Activated CD4-positive, alpha-beta T cell treated with anti-CD3 and anti-CD28 coated beads, Interleukin-2, amount 10 ng/mL, durations not matched to agents 24 days and 14 days (primary cell): ENCODE measurements around the gene NSMCE1. TPM values are rescaled to one million over a fixed set of nuclear protein-coding genes. Genes with fewer than 3 reads are reported as not detected.

Source experiments
- DNase-seq: peaks from one replicate; pipeline ENCODE4 v3.0.0; 2022
- H3K27ac Mint-ChIP-seq: one replicate; pipeline ENCODE4 v1.8.0; 2022; ENCODE audit warnings: mild to moderate bottlenecking, mixed read lengths
- H3K27me3 Mint-ChIP-seq: one replicate; pipeline ENCODE4 v1.8.0; 2022; ENCODE audit warnings: mixed read lengths
- H3K36me3 Mint-ChIP-seq: one replicate; pipeline ENCODE4 v1.8.0; 2022; ENCODE audit warnings: low read depth, mild to moderate bottlenecking, mixed read lengths
- H3K4me1 Mint-ChIP-seq: one replicate; pipeline ENCODE4 v1.8.0; 2021; ENCODE audit warnings: mixed read lengths
- H3K4me3 Mint-ChIP-seq: one replicate; pipeline ENCODE4 v1.8.0; 2022; ENCODE audit warnings: mild to moderate bottlenecking, moderate library complexity, mixed read lengths
- H3K9me3 Mint-ChIP-seq: one replicate; pipeline ENCODE4 v1.8.0; 2021; ENCODE audit warnings: mixed read lengths
- intact Hi-C: fragments of 100-400 bp; cut with micrococcal nuclease; formaldehyde crosslinking; loops from one replicate; pipeline ENCODE4 v1.15.1; 2023
- total RNA-seq: library from RNA; stranded (reverse); gene quantifications from 2 replicates; pipeline ENCODE4 v1.2.3, GENCODE V29; 2022

The NSMCE1 gene
- total RNA-seq, 1 donor from 2014 or later: 149 TPM

DNA sequence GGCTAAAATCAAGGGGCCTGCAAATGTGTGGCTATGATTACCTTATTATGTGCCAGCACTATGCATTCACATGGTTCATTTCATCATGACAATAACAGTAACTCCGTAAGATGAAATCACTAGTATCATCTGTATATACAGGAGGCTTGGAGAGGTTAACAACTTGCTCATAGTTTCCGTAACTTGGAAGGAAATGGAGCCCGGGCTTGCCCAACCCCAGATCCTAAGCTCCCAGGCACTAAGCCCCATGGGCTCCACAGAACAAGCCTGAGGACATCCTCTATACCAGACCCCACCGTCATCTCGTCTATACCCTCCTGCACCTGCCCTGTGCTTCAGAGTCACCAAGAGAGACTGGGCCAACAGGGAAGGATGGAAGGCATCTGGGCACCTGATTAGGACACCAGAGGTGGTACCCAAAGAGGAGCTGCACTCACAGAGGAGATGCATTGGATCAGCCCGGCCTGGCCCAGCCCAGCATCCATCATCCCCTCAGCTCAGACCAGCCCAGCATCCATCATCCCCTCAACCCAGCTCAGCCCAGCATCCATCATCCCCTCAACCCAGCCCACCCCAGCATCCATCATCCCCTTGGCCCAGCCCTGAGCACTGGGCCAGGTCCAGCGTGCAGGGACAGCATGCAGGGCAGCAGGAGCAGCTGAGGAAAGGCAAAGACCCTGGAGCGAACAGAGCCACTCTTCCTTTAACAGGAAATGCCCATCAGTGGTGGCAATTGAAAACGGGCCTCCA lies 28.5 kb downstream of the NSMCE1 start:
- DNase-seq: no peak
- intact Hi-C loops: loop anchor here (10.0 kb wide), 1 partner anchor 645 kb away; no protein-coding TSS in a partner anchor
- Mint-ChIP-seq H3K27ac (peak overlapping the region; percentile 100), H3K27me3 (no peaks in the 10 kb centered on the region), H3K9me3 (no peaks in the 10 kb centered on the region), H3K4me1 (peaks cover 81% of the 10 kb centered on the region), H3K36me3 (peaks cover 22% of the 10 kb centered on the region), H3K4me3 (no peak overlapping the region)

DNA sequence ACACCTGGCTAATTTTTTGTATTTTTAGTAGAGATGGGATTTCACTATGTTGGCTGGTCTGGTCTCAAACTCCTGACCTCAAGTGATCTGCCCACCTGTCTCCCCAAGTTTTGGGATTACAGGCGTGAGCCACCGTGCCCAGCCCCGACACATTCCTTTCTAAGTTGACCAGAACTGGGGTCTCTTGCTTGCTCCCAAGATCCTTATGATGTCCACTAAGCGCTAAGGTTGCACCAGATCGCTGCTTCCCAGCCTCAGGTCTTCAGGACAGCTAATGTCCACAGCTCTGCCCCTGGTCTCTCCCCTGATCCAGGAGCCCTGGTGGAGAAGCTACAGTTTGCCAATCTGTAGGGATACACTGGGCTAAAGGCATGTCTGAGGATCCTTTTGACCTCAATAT lies 29.5 kb downstream of the NSMCE1 start:
- H3K4me3 Mint-ChIP-seq: no peak overlapping the region
- H3K9me3 Mint-ChIP-seq: no peaks in the 10 kb centered on the region
- peak overlapping the region; percentile 100 for H3K27ac Mint-ChIP-seq
- no peak for DNase-seq
- peaks cover 80% of the 10 kb centered on the region for H3K4me1 Mint-ChIP-seq
- intact Hi-C loops: loop anchor here (10.0 kb wide), 1 partner anchor 644 kb away; no protein-coding TSS in a partner anchor
- H3K36me3 Mint-ChIP-seq: peaks cover 23% of the 10 kb centered on the region
- no peaks in the 10 kb centered on the region for H3K27me3 Mint-ChIP-seq

DNA sequence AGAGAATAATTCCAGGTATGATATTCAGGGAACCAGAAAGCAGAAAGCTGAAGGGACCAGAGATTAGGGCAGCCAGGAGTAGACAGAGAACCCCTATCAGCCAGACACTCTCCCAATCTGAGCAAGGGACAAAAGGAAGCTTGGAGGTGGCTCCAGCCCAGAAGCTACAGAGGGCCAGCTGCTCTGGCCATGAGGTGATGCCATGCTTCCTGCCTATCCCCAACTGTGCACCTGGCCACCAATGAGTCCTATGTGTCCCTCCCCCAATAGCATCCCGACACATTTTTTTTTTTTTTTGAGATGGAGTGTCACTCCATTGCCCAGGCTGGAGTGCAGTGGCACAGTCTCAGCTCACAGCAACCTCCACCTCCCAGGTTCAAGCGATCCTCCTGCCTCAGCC lies 30.0 kb downstream of the NSMCE1 start:
- intact Hi-C loops: loop anchor here (10.0 kb wide), 1 partner anchor 644 kb away; no protein-coding TSS in a partner anchor
- H3K4me3 Mint-ChIP-seq: peak overlapping the region; percentile 80
- H3K4me1 Mint-ChIP-seq: peaks cover 80% of the 10 kb centered on the region
- peak overlapping the region; percentile 100 for H3K27ac Mint-ChIP-seq
- H3K9me3 Mint-ChIP-seq: no peaks in the 10 kb centered on the region
- H3K27me3 Mint-ChIP-seq: no peaks in the 10 kb centered on the region
- peaks cover 25% of the 10 kb centered on the region for H3K36me3 Mint-ChIP-seq
- no peak for DNase-seq

DNA sequence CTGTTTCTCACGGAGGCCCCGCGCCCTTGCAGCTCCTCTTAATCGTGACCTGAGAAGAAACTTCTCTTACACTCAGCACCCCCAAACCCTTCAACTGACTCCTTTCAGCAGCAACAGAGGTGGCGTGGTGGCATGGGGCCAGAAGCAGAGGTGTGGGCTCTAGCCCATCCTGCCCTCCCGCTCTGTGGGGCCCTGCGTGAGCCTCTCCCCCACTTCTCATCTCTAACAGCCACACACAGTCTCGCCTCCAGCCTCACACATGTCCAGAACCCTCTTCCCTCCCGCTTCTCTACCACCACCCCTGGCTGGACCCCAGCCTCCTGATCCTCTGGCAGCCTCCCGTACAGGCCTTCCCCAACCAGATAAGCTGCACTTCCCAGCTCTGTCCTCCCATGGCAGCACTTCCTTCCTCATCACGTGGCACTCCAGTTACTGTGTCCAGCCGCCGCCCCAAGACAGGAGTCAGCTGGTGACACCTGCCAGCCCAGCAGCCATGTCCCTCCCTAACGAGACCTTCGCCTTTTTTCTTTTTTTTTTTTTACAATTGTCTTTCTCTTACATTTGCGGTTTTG lies 30.5 kb downstream of the NSMCE1 start:
- no peaks in the 10 kb centered on the region for H3K27me3 Mint-ChIP-seq
- intact Hi-C loops: loop anchor here (10.0 kb wide), 1 partner anchor 643 kb away; no protein-coding TSS in a partner anchor
- peak overlapping the region; percentile 80 for H3K4me3 Mint-ChIP-seq
- DNase-seq: no peak
- peaks cover 79% of the 10 kb centered on the region for H3K4me1 Mint-ChIP-seq
- no peaks in the 10 kb centered on the region for H3K9me3 Mint-ChIP-seq
- H3K36me3 Mint-ChIP-seq: peaks cover 26% of the 10 kb centered on the region
- peak overlapping the region; percentile 100 for H3K27ac Mint-ChIP-seq

GRCh38 chr16:27237219-27238015 lies 31.2 kb downstream of the NSMCE1 start:
- intact Hi-C loops: loop anchor here (1.0 to 10.0 kb wide), 8 partner anchors 9 to 643 kb away; partner anchors contain the start of gene KDM8
- peak overlapping the region; percentile 80 for H3K4me3 Mint-ChIP-seq
- peak; percentile 93 for DNase-seq
- H3K9me3 Mint-ChIP-seq: no peaks in the 10 kb centered on the region
- H3K4me1 Mint-ChIP-seq: peaks cover 79% of the 10 kb centered on the region
- peak overlapping the region; percentile 100 for H3K27ac Mint-ChIP-seq
- H3K36me3 Mint-ChIP-seq: peaks cover 29% of the 10 kb centered on the region
- H3K27me3 Mint-ChIP-seq: no peaks in the 10 kb centered on the region

GRCh38 chr16:27236635-27237218 lies 31.8 kb downstream of the NSMCE1 start:
- peak overlapping the region; percentile 100 for H3K27ac Mint-ChIP-seq
- no peaks in the 10 kb centered on the region for H3K27me3 Mint-ChIP-seq
- peaks cover 34% of the 10 kb centered on the region for H3K36me3 Mint-ChIP-seq
- peak overlapping the region; percentile 80 for H3K4me3 Mint-ChIP-seq
- DNase-seq: no peak
- intact Hi-C loops: loop anchor here (1.0 to 10.0 kb wide), 8 partner anchors 10 to 642 kb away; partner anchors contain the start of gene KDM8
- H3K9me3 Mint-ChIP-seq: no peaks in the 10 kb centered on the region
- peaks cover 80% of the 10 kb centered on the region for H3K4me1 Mint-ChIP-seq

- intact Hi-C loops: loop anchor here (1.0 to 10.0 kb wide), 6 partner anchors 32 to 641 kb away; partner anchors contain the start of gene NSMCE1
- H3K27ac Mint-ChIP-seq: peak overlapping the region; percentile 100
These were observed 32.7 kb downstream of the NSMCE1 start for GRCh38 chr16:27235938-27236245.

DNA sequence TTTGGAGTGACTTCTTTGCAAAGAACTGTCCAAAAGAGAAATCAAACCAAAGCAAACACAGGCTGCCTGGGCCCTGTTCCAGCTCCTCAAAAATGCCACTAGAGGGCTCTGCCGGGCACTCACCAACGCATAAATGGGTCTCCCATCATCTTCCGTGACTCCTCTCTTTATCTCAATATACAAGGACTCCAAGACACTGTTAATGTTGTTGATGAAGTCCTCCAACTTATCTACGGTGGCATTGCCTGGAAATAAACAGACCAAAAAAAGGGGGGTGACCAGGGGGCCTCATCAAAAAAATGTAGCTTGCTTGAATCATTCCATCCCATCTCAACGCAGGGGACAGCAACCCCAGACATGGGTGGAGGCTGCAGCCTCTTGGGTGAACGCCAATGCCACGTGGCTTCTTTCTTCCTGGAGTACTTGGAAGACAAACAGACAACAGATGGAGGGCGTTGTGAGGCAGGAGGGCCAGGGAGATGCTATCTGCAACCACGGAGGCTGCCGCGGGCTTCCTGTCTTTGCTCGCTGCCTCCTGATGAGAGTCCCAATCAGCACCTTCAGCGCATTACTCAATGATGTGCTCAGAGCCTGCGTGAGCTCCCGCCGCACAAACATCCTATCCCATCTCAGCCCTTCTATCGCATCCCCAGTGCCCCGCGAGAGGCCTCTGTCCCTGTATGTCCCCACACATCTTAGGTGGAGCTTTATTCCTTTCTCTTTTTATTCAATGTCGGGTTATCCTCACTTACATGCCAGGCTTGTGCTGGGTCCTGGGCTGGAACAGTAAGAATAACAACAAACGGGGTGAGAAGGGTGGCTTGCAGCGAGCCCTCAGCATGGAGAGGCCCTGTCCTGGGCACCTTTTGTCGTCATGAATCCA lies 33.3 kb downstream of the NSMCE1 start:
- Mint-ChIP-seq H3K36me3 (peaks cover 38% of the 10 kb centered on the region), H3K27me3 (no peaks in the 10 kb centered on the region), H3K27ac (peak overlapping the region; percentile 100)

More at GRCh38 chr16:27235938-27236245, 32.7 kb downstream of the NSMCE1 start:
- Mint-ChIP-seq H3K4me3 (peak overlapping the region; percentile 65), H3K4me1 (peaks cover 85% of the 10 kb centered on the region), H3K27me3 (no peaks in the 10 kb centered on the region), H3K36me3 (peaks cover 33% of the 10 kb centered on the region), H3K9me3 (no peaks in the 10 kb centered on the region)
- DNase-seq: no peak

GRCh38 chr16:27234603-27235002 lies 34.0 kb downstream of the NSMCE1 start:
- peaks cover 39% of the 10 kb centered on the region for H3K36me3 Mint-ChIP-seq
- intact Hi-C loops: loop anchor here (1.0 to 10.0 kb wide), 6 partner anchors 34 to 640 kb away; partner anchors contain the start of gene NSMCE1
- peak; percentile 76 for DNase-seq
- no peaks in the 10 kb centered on the region for H3K27me3 Mint-ChIP-seq
- peak overlapping the region; percentile 65 for H3K4me3 Mint-ChIP-seq
- H3K9me3 Mint-ChIP-seq: no peaks in the 10 kb centered on the region
- peaks cover 87% of the 10 kb centered on the region for H3K4me1 Mint-ChIP-seq
- H3K27ac Mint-ChIP-seq: peak overlapping the region; percentile 100

More for the DNA sequence above, 33.3 kb downstream of the NSMCE1 start:
- H3K4me3 Mint-ChIP-seq: peak overlapping the region; percentile 65
- DNase-seq: peak; percentile 97
- H3K9me3 Mint-ChIP-seq: no peaks in the 10 kb centered on the region
- H3K4me1 Mint-ChIP-seq: peaks cover 90% of the 10 kb centered on the region
- intact Hi-C loops: loop anchor here (1.0 to 10.0 kb wide), 6 partner anchors 33 to 640 kb away; partner anchors contain the start of gene NSMCE1

DNA sequence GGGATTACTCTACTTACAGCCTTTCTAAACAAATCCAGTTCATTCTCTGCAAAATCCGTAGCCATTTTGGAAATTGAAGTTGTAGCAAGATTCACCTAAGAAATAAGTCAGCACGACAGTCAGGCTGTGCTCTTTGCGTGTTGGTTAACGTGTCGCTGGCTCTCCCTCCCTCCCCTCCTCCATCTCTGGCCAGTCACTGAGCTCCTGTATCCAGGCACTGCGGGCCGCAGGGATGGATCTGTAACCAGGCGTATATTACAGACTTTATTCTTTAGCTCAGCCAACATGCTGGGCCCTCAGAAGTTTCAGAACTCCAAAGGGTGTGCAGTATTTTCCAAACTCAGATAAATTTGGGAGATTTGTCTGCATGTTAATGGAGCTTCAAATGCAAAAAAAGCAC lies 34.4 kb downstream of the NSMCE1 start:
- no peaks in the 10 kb centered on the region for H3K27me3 Mint-ChIP-seq
- intact Hi-C loops: loop anchor here (2.0 to 10.0 kb wide), 2 partner anchors 223 to 639 kb away; no protein-coding TSS in a partner anchor
- no peaks in the 10 kb centered on the region for H3K9me3 Mint-ChIP-seq
- peaks cover 40% of the 10 kb centered on the region for H3K36me3 Mint-ChIP-seq
- no peak for DNase-seq
- peak overlapping the region; percentile 100 for H3K27ac Mint-ChIP-seq
- peak overlapping the region; percentile 65 for H3K4me3 Mint-ChIP-seq
- H3K4me1 Mint-ChIP-seq: peaks cover 86% of the 10 kb centered on the region

- H3K36me3 Mint-ChIP-seq: peaks cover 45% of the 10 kb centered on the region
- H3K9me3 Mint-ChIP-seq: no peaks in the 10 kb centered on the region
- H3K4me3 Mint-ChIP-seq: peak overlapping the region; percentile 65
- DNase-seq: no peak
- no peaks in the 10 kb centered on the region for H3K27me3 Mint-ChIP-seq
- peaks cover 85% of the 10 kb centered on the region for H3K4me1 Mint-ChIP-seq
- peak overlapping the region; percentile 100 for H3K27ac Mint-ChIP-seq
- intact Hi-C loops: loop anchor here (2.0 to 10.0 kb wide), 2 partner anchors 223 to 639 kb away; no protein-coding TSS in a partner anchor
These were observed 34.8 kb downstream of the NSMCE1 start for GRCh38 chr16:27233731-27234130.

- H3K9me3 Mint-ChIP-seq: no peaks in the 10 kb centered on the region
- peaks cover 78% of the 10 kb centered on the region for H3K4me1 Mint-ChIP-seq
- peak overlapping the region; percentile 100 for H3K27ac Mint-ChIP-seq
- intact Hi-C loops: loop anchor here (10.0 kb wide), 1 partner anchor 638 kb away; no protein-coding TSS in a partner anchor
- peaks cover 47% of the 10 kb centered on the region for H3K36me3 Mint-ChIP-seq
- H3K4me3 Mint-ChIP-seq: peak overlapping the region; percentile 77
- no peak for DNase-seq
- H3K27me3 Mint-ChIP-seq: no peaks in the 10 kb centered on the region
These were observed 35.5 kb downstream of the NSMCE1 start for GRCh38 chr16:27232901-27233625.
